IMR-90 (cell line): ENCODE measurements around the gene HBEGF. TPM values are rescaled to one million over a fixed set of nuclear protein-coding genes. Genes with fewer than 3 reads are reported as not detected.
A peak's percentile ranks its signal among the peaks of the same experiment; 100 is the strongest.

ENCODE experiments used
- ATAC-seq: fragments of 200-7000 bp; cut with Tn5 transposase; 2 replicates; pipeline ENCODE4 v1.9.1; 2020; ENCODE audit warnings: low read depth, mild to moderate bottlenecking, moderate library complexity
- BruUV-seq: library from RNA; stranded (reverse); fragments of 400-500 nt; replicated peaks from 2 replicates; lab custom pipeline; 2021; lab: Mats Ljungman, UMichigan
- CTCF ChIA-PET: fragments of 300-600 bp; formaldehyde crosslinking; extraction: SDS; loops from one replicate; lab custom pipeline; 2021; ENCODE audit warnings: antibody characterized with exemption; lab: Yijun Ruan, JAX
- POLR2A ChIA-PET: fragments of 300-600 bp; sonication (Branson Sonifier 250); formaldehyde crosslinking; loops from one replicate; lab custom pipeline; 2022; ENCODE audit warnings: antibody characterized with exemption; ENCODE audit not compliant: unreplicated experiment; lab: Charles Lee
- DNase-seq: peaks from one replicate; pipeline ENCODE4 v3.0.0; 2013
- H2AFZ ChIP-seq: replicated peaks from 2 replicates; pipeline ENCODE3; 2013; ENCODE audit warnings: low read length, mild to moderate bottlenecking; ENCODE audit not compliant: poor library complexity
- H2AK5ac ChIP-seq: 2 replicates; pipeline ENCODE4 v1.6.1; 2013; ENCODE audit warnings: low read depth, low read length, inconsistent platforms
- H2AK9ac ChIP-seq: replicated peaks from 2 replicates; pipeline ENCODE3; 2013; ENCODE audit warnings: mild to moderate bottlenecking, low read depth, low read length, moderate library complexity; ENCODE audit not compliant: poor library complexity
- H2BK120ac ChIP-seq: 2 replicates; pipeline ENCODE4 v1.6.1; 2013; ENCODE audit warnings: low read depth, low read length, inconsistent platforms
- H2BK15ac ChIP-seq: 3 replicates; pipeline ENCODE4 v1.6.1; 2013; ENCODE audit warnings: low read depth, low read length, inconsistent platforms
- H2BK20ac ChIP-seq: 2 replicates; pipeline ENCODE4 v1.6.1; 2013; ENCODE audit warnings: low read depth, mild to moderate bottlenecking, inconsistent platforms, low read length, moderate library complexity
- H2BK5ac ChIP-seq: 2 replicates; pipeline ENCODE4 v1.6.1; 2013; ENCODE audit warnings: mild to moderate bottlenecking, low read depth, low read length, inconsistent platforms; ENCODE audit not compliant: poor library complexity, severe bottlenecking
- H3K14ac ChIP-seq: replicated peaks from 2 replicates; pipeline ENCODE4 v1.6.1; 2013; ENCODE audit warnings: low read depth, low read length, inconsistent platforms
- H3K18ac ChIP-seq: 2 replicates; pipeline ENCODE4 v1.6.1; 2013; ENCODE audit warnings: low read depth, low read length, control low read depth
- H3K23ac ChIP-seq: 2 replicates; pipeline ENCODE4 v1.6.1; 2013; ENCODE audit warnings: low read depth, low read length, inconsistent platforms
- H3K27ac ChIP-seq: 2 replicates; pipeline ENCODE4 v1.5.1; 2013; ENCODE audit warnings: mild to moderate bottlenecking, control low read depth, low read length; ENCODE audit not compliant: insufficient read depth
- H3K27me3 ChIP-seq: 2 replicates; pipeline ENCODE4 v1.6.1; 2013; ENCODE audit warnings: low read length; ENCODE audit not compliant: control insufficient read depth, insufficient read depth
- H3K36me3 ChIP-seq: 2 replicates; pipeline ENCODE4 v1.6.1; 2013; ENCODE audit warnings: low read length, mixed read lengths; ENCODE audit not compliant: control insufficient read depth, insufficient read depth
- H3K4ac ChIP-seq: 2 replicates; pipeline ENCODE4 v1.6.1; 2013; ENCODE audit warnings: low read depth, low read length, inconsistent platforms
- H3K4me1 ChIP-seq: 2 replicates; pipeline ENCODE4 v1.6.1; 2013; ENCODE audit warnings: low read length, mixed read lengths; ENCODE audit not compliant: control insufficient read depth, insufficient read depth
- H3K4me2 ChIP-seq: 2 replicates; pipeline ENCODE4 v1.6.1; 2013; ENCODE audit warnings: low read depth, mild to moderate bottlenecking, control low read depth, low read length, moderate library complexity
- H3K4me3 ChIP-seq: 2 replicates; pipeline ENCODE4 v1.5.1; 2013; ENCODE audit warnings: low read depth, mild to moderate bottlenecking, control low read depth, low read length, moderate library complexity; ENCODE audit not compliant: insufficient read depth
- H3K56ac ChIP-seq: 2 replicates; pipeline ENCODE4 v1.6.1; 2013; ENCODE audit warnings: low read length, inconsistent platforms; ENCODE audit not compliant: insufficient read depth; ENCODE audit errors: extremely low read depth
- H3K79me1 ChIP-seq, 2 experiments: 2 replicates each; pipeline ENCODE4 v1.6.1; 2013; ENCODE audit warnings: low read length in 2 of 2, inconsistent platforms in 1 of 2, low read depth in 1 of 2
- H3K9ac ChIP-seq: 2 replicates; pipeline ENCODE4 v1.6.1; 2013; ENCODE audit warnings: low read depth, low read length, control low read depth
- H3K9me1 ChIP-seq: 2 replicates; pipeline ENCODE4 v1.6.1; 2013; ENCODE audit warnings: low read length, inconsistent platforms; ENCODE audit not compliant: insufficient read depth
- H3K9me3 ChIP-seq: 2 replicates; pipeline ENCODE4 v1.6.1; 2013; ENCODE audit warnings: low read length; ENCODE audit not compliant: control insufficient read depth, insufficient read depth
- H4K20me1 ChIP-seq: 2 replicates; pipeline ENCODE4 v1.6.1; 2013; ENCODE audit warnings: low read length, inconsistent platforms; ENCODE audit not compliant: insufficient read depth
- H4K5ac ChIP-seq: 2 replicates; pipeline ENCODE4 v1.6.1; 2013; ENCODE audit warnings: mild to moderate bottlenecking, low read depth, low read length, control low read depth
- H4K8ac ChIP-seq, 2 experiments: 2 replicates each; pipeline ENCODE4 v1.6.1; 2013; ENCODE audit warnings: low read depth in 2 of 2, low read length in 2 of 2, control low read depth in 1 of 2, inconsistent platforms in 1 of 2
- H4K91ac ChIP-seq: 2 replicates; pipeline ENCODE4 v1.6.1; 2013; ENCODE audit warnings: low read depth, low read length, inconsistent platforms; ENCODE audit not compliant: insufficient read depth
- CTCF ChIP-seq: conservative IDR thresholded peaks from 2 replicates; pipeline ENCODE4 v1.5.1; 2012; ENCODE audit warnings: mild to moderate bottlenecking, low read depth, low read length, improper control_type of control experiment
- MXI1 ChIP-seq: IDR thresholded peaks from 2 replicates; pipeline ENCODE4 v1.6.1; 2012; ENCODE audit warnings: low read depth, mild to moderate bottlenecking, low read length, moderate library complexity, borderline replicate concordance
- NFE2L2 ChIP-seq: fragments of 150-350 bp; IDR thresholded peaks from 2 replicates; pipeline ENCODE4 v1.6.1; 2016; ENCODE audit warnings: low read depth, mild to moderate bottlenecking, low read length
- POLR2A ChIP-seq: IDR thresholded peaks from 2 replicates; pipeline ENCODE4 v1.6.1; 2012; ENCODE audit warnings: mild to moderate bottlenecking, low read depth, low read length
- RAD21 ChIP-seq: IDR thresholded peaks from 2 replicates; pipeline ENCODE4 v1.6.1; 2012; ENCODE audit warnings: low read length, improper control_type of control experiment
- RFX5 ChIP-seq: IDR thresholded peaks from 2 replicates; pipeline ENCODE4 v1.8.0; 2012; ENCODE audit warnings: low read depth, mild to moderate bottlenecking, low read length, moderate library complexity
- SMC3 ChIP-seq: fragments of 150-350 bp; IDR thresholded peaks from 2 replicates; pipeline ENCODE4 v1.6.1; 2016; ENCODE audit warnings: low read depth, mild to moderate bottlenecking, antibody characterized with exemption, low read length, moderate library complexity
- USF2 ChIP-seq: fragments of 150-350 bp; IDR thresholded peaks from 2 replicates; pipeline ENCODE4 v1.6.1; 2017; ENCODE audit warnings: mild to moderate bottlenecking, antibody characterized with exemption, low read length, low read depth
- WGBS, 2 experiments: methylation state at CpG; one replicate each; pipeline versions ENCODE4 v1.1.5 to v1.1.7; 2013; ENCODE audit warnings: missing lambda C conversion rate in 2 of 2; ENCODE audit not compliant: insufficient read length in 1 of 2; ENCODE audit errors: extremely low coverage in 2 of 2; 5-methylcytosine and 5-hydroxymethylcytosine counted together
- dilution Hi-C: fragments of 300-500 bp; cut with HindIII; formaldehyde crosslinking; loops from one replicate; pipeline ENCODE4 v1.14.3; 2018; ENCODE audit warnings: low sequenced_read_pairs; ENCODE audit not compliant: unreplicated experiment
- in situ Hi-C: fragments of 300-500 bp; cut with MboI; formaldehyde crosslinking; loops from 3 replicates; pipeline ENCODE4 v1.14.3; 2019; ENCODE audit warnings: low sequenced_read_pairs, inconsistent platforms, mixed read lengths
- intact Hi-C: fragments of 100-400 bp; cut with micrococcal nuclease; formaldehyde crosslinking; loops from 2 replicates; pipeline ENCODE4 v1.10.0; 2022
- polyA plus RNA-seq, 3 experiments: library from polyadenylated mRNA; depleted of rRNA; stranded (reverse); fragments of >200 nt; gene quantifications; 2 replicates each; pipeline ENCODE4 v1.2.3, GENCODE V29; 2012; ENCODE audit warnings: low replicate concordance in 1 of 3
- total RNA-seq: library from RNA; depleted of rRNA; stranded (reverse); fragments of >200 nt; gene quantifications from 2 replicates; pipeline ENCODE4 v1.2.3, GENCODE V29; 2012

HBEGF gene
- total and polyA plus RNA-seq, 2 of the 4 experiments (the other 2 are of a cell fraction) = 18.8 to 36.1 TPM

- H3K4me3 ChIP-seq = peak overlapping the region; percentile 5; the same call in 1 of the 2 replicates
- H2AFZ ChIP-seq = peak overlapping the region; percentile 87
- no peaks in the 10 kb centered on the region for H3K79me1 ChIP-seq
- H3K56ac ChIP-seq = no peak overlapping the region
- no peaks in the 10 kb centered on the region for H3K36me3 ChIP-seq
- H2BK15ac ChIP-seq = no peak overlapping the region
- H3K4ac ChIP-seq = no peak overlapping the region
- 20% methylated on average over 1 of the region's 18 CpGs; no CpG with 5 or more reads in 1 of the 2 experiments for WGBS, 2 experiments
- dilution Hi-C loops = no loop called here
- peak overlapping the region; percentile 57 for H2AK9ac ChIP-seq
- H3K27me3 ChIP-seq = no peaks in the 10 kb centered on the region; the same call in 1 of the 2 replicates
- no peak overlapping the region; the same call in 1 of the 2 replicates for H3K9ac ChIP-seq
- in situ Hi-C loops = loop anchor here (25.0 kb wide), 1 partner anchor 570 kb away; the partner anchor contains the start of gene PSD2
- H3K4me1 ChIP-seq = no peaks in the 10 kb centered on the region
- peak overlapping the region; percentile 78 for H3K4me2 ChIP-seq
- ChIA-PET CTCF (no interaction called here), POLR2A (no interaction called here)
- H3K9me1 ChIP-seq = 0 out of 2 replicates have a peak, but pooled peaks cover 6% of the 10 kb centered on the region
- H4K5ac ChIP-seq = no peak overlapping the region
- ATAC-seq (peak; percentile 99), DNase-seq (peak; percentile 83)
- H2BK20ac ChIP-seq = no peak overlapping the region
- no peak overlapping the region for H3K27ac ChIP-seq
- H4K20me1 ChIP-seq = no peaks in the 10 kb centered on the region
- BruUV-seq = no TSS peak
- no peak overlapping the region for H3K18ac ChIP-seq
- no peak overlapping the region for H2AK5ac ChIP-seq
- H3K14ac ChIP-seq = no peak overlapping the region
- H2BK5ac ChIP-seq = no peak overlapping the region
- H3K9me3 ChIP-seq = no peaks in the 10 kb centered on the region
- no peak overlapping the region; the same call in 1 of the 2 replicates for H4K91ac ChIP-seq
- no peak overlapping the region for H3K23ac ChIP-seq
- intact Hi-C loops = loop anchor here (1.0 to 10.0 kb wide), 3 partner anchors 113 to 283 kb away; partner anchors contain the start of gene CYSTM1
- H2BK120ac ChIP-seq = no peak overlapping the region
- H4K8ac ChIP-seq = peak overlapping the region in 1 of 2 experiments; percentile 77; a peak in 2 of 4 replicates
- peak; percentile 96 for TF ChIP-seq CTCF
- peak; percentile 87 for TF ChIP-seq RAD21
- no peak for TF ChIP-seq POLR2A
- no peak for TF ChIP-seq RFX5
- TF ChIP-seq USF2 = no peak
- no peak for TF ChIP-seq NFE2L2
- peak; percentile 89 for TF ChIP-seq SMC3
- TF ChIP-seq MXI1 = no peak
Measured at GRCh38 chr5:140357726-140358093, 11.3 kb upstream of the HBEGF start.
